GM12875 (cell line): ENCODE results near the gene ANKRD23.

ENCODE experiments used
- H3K4me3 ChIP-seq: one replicate; pipeline ENCODE4 v1.5.1; 2011; ENCODE audit warnings: low read depth, low read length, control low read depth
- TF ChIP-seq, protein P1 (sequence below): IDR thresholded peaks from 2 replicates; pipeline ENCODE4 v1.5.1; 2011; ENCODE audit warnings: low read depth, mild to moderate bottlenecking, control low read depth, inconsistent platforms, low read length, moderate library complexity, borderline replicate concordance; ENCODE audit not compliant: insufficient read depth

The ANKRD23 gene

DNA sequence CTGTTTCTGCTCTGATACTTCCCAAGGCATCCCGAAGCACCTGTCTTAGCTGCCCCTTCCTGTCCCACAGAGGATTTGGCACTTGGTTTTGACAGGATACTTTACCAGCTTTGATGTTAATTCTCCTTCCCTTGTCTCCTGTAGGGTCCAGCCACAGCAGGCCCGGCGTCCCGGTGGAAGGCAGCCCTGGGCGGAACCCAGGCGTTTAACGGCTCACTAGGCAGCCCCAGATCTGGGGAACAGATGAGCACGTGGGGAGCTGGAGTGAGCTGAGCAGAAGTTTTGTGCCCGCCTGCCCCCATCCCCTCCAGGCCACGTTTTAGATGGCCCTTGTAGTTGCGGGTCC is 11.4 kb downstream of the ANKRD23 start:
- no peak overlapping the region for H3K4me3 ChIP-seq
- TF ChIP-seq, protein P1, sequence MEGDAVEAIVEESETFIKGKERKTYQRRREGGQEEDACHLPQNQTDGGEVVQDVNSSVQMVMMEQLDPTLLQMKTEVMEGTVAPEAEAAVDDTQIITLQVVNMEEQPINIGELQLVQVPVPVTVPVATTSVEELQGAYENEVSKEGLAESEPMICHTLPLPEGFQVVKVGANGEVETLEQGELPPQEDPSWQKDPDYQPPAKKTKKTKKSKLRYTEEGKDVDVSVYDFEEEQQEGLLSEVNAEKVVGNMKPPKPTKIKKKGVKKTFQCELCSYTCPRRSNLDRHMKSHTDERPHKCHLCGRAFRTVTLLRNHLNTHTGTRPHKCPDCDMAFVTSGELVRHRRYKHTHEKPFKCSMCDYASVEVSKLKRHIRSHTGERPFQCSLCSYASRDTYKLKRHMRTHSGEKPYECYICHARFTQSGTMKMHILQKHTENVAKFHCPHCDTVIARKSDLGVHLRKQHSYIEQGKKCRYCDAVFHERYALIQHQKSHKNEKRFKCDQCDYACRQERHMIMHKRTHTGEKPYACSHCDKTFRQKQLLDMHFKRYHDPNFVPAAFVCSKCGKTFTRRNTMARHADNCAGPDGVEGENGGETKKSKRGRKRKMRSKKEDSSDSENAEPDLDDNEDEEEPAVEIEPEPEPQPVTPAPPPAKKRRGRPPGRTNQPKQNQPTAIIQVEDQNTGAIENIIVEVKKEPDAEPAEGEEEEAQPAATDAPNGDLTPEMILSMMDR, result no peak

DNA sequence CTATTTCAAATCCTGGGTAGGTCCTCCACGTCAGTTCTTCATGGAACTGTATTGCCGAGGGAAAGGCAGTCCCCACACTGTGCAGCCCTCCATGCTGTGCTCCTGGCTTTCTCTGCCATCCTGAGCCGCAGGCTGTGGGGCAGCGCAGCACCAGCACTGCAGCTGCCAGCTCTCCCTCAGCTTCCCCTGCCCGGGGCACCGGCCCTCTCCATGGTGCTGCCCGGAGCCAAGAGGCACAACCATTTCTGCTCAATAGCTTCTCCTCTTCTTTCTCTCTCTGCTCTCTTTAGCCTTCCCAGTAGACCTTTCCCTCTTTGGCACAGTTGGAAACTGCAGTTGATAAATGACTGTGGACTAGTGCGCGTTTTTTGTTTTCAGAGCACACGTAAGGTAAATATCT is 12.1 kb downstream of the ANKRD23 start:
- no peak overlapping the region for H3K4me3 ChIP-seq
- TF ChIP-seq, protein P1, result no peak

DNA sequence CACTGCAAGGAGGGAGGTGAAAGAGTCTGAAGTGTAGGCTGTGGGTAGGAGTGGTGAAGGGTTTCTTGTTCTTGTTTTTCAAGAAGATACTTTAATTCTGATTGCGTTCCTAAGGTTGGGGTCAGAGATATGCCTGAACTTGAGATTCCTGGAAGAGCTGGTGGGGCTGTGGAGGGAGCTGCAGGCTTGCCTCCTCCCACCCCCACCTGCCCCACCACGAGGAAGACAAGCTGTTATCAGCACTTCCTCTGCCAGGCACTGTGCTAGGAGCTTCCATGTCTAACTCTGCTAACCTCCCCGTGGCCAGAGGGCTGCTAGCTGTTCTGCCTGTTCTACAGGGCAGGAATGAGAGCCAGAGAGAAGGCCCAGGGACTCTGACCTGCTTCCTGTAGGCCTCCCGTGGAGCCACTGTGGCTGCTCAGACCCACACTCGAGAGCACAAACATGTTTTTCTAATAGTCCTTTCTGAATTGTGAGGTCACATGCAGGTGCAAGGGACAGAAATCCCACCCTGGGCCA is 13.7 kb downstream of the ANKRD23 start:
- TF ChIP-seq, protein P1, result no peak
- H3K4me3 ChIP-seq, result no peak overlapping the region

DNA sequence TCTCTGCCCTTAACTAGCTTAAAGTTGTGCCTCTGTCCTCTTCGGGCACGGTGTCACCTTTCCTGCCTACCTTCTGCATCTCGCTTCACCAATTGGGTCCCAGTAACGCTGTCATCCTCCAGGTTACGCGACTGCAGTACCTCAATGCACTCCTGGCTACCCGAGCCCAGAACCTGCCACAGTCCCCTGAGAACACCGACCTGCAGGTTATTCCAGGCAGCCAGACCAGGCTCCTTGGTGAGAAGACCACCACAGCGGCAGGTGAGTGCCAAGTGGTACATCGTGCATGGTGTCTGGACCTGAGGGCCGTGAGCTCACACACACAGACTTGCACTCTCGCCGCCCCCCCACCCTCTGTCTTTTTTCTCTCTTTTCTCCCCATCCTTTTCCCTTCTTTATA is 14.9 kb downstream of the ANKRD23 start:
- no peak overlapping the region for H3K4me3 ChIP-seq
- TF ChIP-seq, protein P1, result no peak

DNA sequence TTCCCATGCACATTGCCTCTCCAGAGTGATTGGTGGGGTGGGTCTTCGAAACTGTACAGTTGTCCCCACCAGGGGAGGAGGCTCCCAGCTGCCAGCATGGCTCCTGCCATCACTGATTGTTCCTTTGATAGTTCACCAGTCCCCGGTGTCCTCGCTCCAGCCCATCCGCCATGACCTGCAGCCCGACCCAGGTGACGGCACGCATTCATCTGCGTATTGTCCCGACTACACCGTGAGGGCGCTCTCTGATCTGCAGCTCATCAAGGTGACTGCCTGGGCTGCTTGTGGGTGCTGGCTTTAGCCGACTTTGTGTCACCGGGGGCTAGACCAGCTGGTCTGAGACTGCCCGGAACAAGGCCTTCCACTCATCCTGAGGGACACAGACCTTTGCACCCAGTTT is 15.4 kb downstream of the ANKRD23 start:
- H3K4me3 ChIP-seq, result no peak overlapping the region
- TF ChIP-seq, protein P1, result no peak

DNA sequence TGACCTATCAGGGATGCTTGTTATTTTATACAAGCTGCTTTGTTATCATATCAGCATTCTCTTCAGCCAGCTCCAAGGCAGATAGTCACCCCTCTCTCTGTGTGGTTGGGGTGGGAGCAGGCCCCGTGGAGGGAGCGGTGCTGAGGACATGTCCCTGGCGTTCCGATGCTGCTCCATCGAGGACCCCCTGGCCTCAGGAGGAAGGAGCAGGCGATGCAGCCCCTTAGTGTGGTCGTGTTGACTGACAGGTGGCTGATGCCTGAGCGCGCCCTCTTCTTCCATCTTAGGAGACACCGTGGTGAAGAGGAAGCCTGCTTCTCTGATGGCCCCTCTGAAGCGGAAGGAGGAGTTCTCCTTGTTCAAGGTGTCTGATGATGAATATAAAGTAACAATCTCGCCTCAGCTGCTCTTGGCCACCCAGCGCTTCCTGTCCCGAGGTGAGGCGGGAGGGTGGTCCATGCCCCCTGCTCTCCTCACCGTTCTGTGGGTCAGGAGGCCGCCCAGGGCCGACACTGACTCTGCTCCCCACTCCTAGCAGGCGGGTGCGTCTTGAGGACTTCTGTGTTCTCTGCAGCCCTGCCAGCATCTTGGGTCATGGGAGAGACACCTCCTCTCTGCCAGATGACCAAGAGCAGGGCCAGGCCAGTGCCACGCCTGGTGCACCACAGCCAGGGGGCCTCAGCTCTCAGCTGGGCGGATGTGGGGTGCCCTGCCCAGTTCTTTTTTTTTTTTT is 17.1 kb downstream of the ANKRD23 start:
- TF ChIP-seq, protein P1, result no peak
- no peak overlapping the region for H3K4me3 ChIP-seq

DNA sequence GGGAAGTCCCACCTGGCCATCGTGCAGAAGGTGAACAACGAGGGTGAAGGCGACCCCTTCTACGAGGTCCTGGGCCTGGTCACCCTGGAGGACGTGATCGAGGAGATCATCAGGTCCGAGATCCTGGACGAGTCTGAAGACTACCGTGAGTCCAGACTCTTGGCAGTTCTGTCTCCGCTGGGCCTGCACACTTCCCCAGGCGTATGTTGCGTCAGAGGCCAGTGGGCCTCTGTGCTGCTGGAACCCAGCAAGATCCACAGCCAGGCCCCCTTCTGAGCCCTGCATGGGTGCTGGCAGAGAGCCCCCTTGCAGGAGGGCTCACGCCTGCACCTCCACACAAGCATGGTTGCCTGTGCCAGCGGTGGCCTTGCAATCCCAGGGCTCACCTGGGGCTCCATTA is 18.8 kb downstream of the ANKRD23 start:
- TF ChIP-seq, protein P1, result no peak
- H3K4me3 ChIP-seq, result no peak overlapping the region
